BE2C (cell line): ENCODE data around the gene ARHGAP26.

Source experiments
- DNase-seq: peaks from one replicate; pipeline ENCODE4 v3.0.0-alpha.2; 2020
- H3K27me3 ChIP-seq: fragments of 250-450 bp; sonication (Bioruptor Pico); 2 replicates; pipeline ENCODE4 v1.5.1; 2020; ENCODE audit warnings: mild to moderate bottlenecking
- H3K36me3 ChIP-seq: fragments of 250-450 bp; sonication (Bioruptor Pico); 2 replicates; pipeline ENCODE4 v1.5.1; 2020; ENCODE audit warnings: mild to moderate bottlenecking
- H3K4me1 ChIP-seq: fragments of 250-450 bp; sonication (Bioruptor Pico); 2 replicates; pipeline ENCODE4 v1.5.1; 2020
- H3K4me3 ChIP-seq: 2 replicates; pipeline ENCODE4 v1.5.1; 2011; ENCODE audit warnings: low read depth, low read length
- H3K9me3 ChIP-seq: fragments of 250-450 bp; sonication (Bioruptor Pico); 2 replicates; pipeline ENCODE4 v1.5.1; 2020
- TF ChIP-seq, protein P1 (sequence below): IDR thresholded peaks from 2 replicates; pipeline ENCODE4 v1.5.1; 2012; ENCODE audit warnings: mild to moderate bottlenecking, low read depth, low read length

Gene ARHGAP26

DNA sequence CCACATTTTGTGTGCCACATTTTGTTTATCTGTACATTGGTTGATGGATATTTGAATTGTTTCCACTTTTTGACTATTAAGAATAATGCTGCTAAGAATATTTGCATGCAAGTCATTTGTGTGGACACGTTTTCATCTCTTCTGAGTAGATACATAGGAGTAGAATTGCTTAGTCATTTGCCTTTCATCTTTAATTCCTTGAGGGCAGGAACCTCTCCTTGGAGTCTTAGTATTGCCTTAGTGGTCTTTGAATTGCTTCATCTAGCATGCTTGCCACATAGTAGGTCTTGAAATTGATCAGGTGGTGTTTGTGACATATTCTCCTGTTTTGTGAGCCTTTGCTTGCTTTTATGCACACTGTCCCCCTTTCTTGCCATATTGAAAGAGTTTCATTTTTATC, 504.8 kb downstream of the ARHGAP26 start:
- Histone ChIP-seq H3K9me3 (no peaks in the 10 kb centered on the region), H3K4me1 (no peaks in the 10 kb centered on the region), H3K36me3 (no peaks in the 10 kb centered on the region), H3K4me3 (no peak overlapping the region), H3K27me3 (0 out of 2 replicates have a peak, but pooled peaks cover 2% of the 10 kb centered on the region)
- TF ChIP-seq, protein P1, sequence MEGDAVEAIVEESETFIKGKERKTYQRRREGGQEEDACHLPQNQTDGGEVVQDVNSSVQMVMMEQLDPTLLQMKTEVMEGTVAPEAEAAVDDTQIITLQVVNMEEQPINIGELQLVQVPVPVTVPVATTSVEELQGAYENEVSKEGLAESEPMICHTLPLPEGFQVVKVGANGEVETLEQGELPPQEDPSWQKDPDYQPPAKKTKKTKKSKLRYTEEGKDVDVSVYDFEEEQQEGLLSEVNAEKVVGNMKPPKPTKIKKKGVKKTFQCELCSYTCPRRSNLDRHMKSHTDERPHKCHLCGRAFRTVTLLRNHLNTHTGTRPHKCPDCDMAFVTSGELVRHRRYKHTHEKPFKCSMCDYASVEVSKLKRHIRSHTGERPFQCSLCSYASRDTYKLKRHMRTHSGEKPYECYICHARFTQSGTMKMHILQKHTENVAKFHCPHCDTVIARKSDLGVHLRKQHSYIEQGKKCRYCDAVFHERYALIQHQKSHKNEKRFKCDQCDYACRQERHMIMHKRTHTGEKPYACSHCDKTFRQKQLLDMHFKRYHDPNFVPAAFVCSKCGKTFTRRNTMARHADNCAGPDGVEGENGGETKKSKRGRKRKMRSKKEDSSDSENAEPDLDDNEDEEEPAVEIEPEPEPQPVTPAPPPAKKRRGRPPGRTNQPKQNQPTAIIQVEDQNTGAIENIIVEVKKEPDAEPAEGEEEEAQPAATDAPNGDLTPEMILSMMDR: no peak
- DNase-seq: no peak

DNA sequence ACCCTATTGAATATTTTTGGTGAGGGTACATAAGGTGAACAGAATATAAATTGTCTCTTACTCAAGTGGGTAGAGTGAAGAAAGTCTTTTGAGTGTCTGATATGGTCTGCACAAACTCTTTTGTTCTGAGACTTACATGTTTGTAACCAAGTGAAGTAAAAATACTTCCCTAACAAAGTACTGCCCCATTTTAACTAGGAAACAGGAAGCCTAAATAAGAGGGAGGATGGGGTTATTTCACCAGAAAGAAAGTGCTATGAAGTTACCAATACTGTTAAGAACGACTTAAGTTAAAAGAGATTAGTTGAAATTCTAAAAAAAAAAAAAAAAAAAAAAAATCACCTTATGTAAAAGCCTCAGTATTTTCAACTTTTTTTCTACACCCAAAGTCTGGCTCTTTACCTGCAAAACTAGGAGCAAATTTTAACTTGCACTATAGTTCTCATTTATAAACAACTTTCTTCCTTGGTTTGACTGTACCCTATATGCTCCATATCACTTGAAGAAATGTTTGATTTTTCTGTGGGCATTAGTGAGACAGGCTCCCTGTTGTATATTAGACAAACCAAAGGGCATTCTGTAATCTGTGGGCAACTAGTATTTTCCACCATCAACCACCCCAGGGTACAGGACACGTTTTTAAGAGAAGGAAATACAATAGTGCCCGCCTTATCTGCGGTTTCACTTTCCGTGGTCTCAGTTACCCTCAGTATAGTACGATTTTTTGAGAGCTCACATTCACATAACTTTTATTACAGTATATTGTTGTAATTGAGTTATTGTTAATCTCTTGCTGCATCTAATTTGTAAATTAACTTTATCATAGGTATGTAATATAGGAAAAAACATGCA, 505.6 kb downstream of the ARHGAP26 start:
- no peak for DNase-seq
- Histone ChIP-seq H3K27me3 (0 out of 2 replicates have a peak, but pooled peaks cover 2% of the 10 kb centered on the region), H3K4me1 (no peaks in the 10 kb centered on the region), H3K9me3 (no peaks in the 10 kb centered on the region), H3K36me3 (no peaks in the 10 kb centered on the region), H3K4me3 (no peak overlapping the region)
- TF ChIP-seq, protein P1: no peak

DNA sequence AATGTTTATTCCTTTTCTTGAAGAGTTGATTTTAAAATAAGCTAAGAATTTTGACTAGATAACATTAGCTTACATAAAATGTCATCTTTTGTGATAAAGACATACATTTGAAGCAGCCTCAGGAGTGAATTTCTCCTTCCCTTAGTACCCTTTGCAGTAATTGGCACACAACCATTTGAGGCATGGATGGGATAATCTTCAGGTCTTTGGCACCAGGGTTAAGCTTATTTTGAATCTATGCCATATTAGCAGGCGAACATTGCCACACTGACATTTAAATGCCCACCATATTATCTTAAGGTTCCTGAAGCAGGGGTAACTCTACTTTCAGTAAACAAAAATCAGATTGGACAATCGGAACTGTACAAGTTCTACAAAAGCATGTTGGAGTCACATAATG, 507.4 kb downstream of the ARHGAP26 start:
- no peaks in the 10 kb centered on the region for H3K4me1 ChIP-seq
- no peaks in the 10 kb centered on the region for H3K9me3 ChIP-seq
- no peaks in the 10 kb centered on the region for H3K36me3 ChIP-seq
- TF ChIP-seq, protein P1: no peak
- H3K27me3 ChIP-seq: 0 out of 2 replicates have a peak, but pooled peaks cover 2% of the 10 kb centered on the region
- DNase-seq: no peak
- no peak overlapping the region for H3K4me3 ChIP-seq
